HepG2 (cell line): ENCODE measurements around the gene SGMS1. TPM values are rescaled to one million over a fixed set of nuclear protein-coding genes. Genes with fewer than 3 reads are reported as not detected.

Experiments used
- ATAC-seq: fragments of 200-7000 bp; cut with Tn5 transposase; 3 replicates; pipeline ENCODE4 v1.9.1; 2020; ENCODE audit warnings: mild to moderate bottlenecking, moderate library complexity
- BruUV-seq: library from RNA; stranded (reverse); fragments of 400-500 nt; replicated peaks from 2 replicates; lab custom pipeline; 2021; lab: Mats Ljungman, UMichigan
- CTCF ChIA-PET: fragments of 300-600 bp; formaldehyde crosslinking; extraction: SDS; loops from one replicate; lab custom pipeline; 2021; ENCODE audit warnings: low total read pairs, inconsistent platforms, low intra/inter-chr PET ratio; lab: Yijun Ruan, JAX
- POLR2A ChIA-PET: fragments of 350-600 bp; sonication (Branson Sonifier 250); formaldehyde crosslinking; loops from one replicate; lab custom pipeline; 2020; ENCODE audit warnings: antibody characterized with exemption, inconsistent platforms; lab: Yijun Ruan, JAX
- DNase-seq: peaks from one replicate; pipeline ENCODE4 v3.0.0-alpha.2; 2015; ENCODE audit warnings: low spot score
- FAIRE-seq: peaks from 3 replicates; lab custom pipeline; 2011; peaks lifted over from hg19 to GRCh38; lab: Jason Lieb, UNC
- H2AFZ ChIP-seq: one replicate; pipeline ENCODE4 v1.6.1; 2011; ENCODE audit warnings: low read length, inconsistent platforms
- H3K27ac ChIP-seq: fragments of 300-600 bp; 3 replicates; pipeline ENCODE4 v1.8.0; 2011; ENCODE audit warnings: mixed run types, mild to moderate bottlenecking, mixed read lengths, low read length, inconsistent platforms; ENCODE audit not compliant: insufficient read depth; ENCODE audit errors: extremely low read length
- H3K27me3 ChIP-seq, 2 experiments: fragments of 200-600 bp in 1 of 2; 2 replicates in 1 of 2; 3 replicates in 1 of 2; pipeline versions ENCODE4 v1.6.0 to v1.8.0; 2011; ENCODE audit warnings: low read length in 2 of 2, mild to moderate bottlenecking in 2 of 2, moderate library complexity in 2 of 2, inconsistent platforms in 1 of 2; ENCODE audit not compliant: insufficient read depth in 2 of 2, control insufficient read depth in 1 of 2
- H3K36me3 ChIP-seq, 2 experiments: fragments of 200-600 bp in 1 of 2; replicated peaks in 1 of 2; 2 replicates in 1 of 2; 3 replicates in 1 of 2; pipeline versions ENCODE4 v1.5.1 to v1.8.0; 2011; ENCODE audit warnings: low read length in 2 of 2, inconsistent platforms in 1 of 2; ENCODE audit not compliant: insufficient read depth in 2 of 2, control insufficient read depth in 1 of 2
- H3K4me1 ChIP-seq: 2 replicates; pipeline ENCODE4 v1.5.1; 2012; ENCODE audit warnings: low read length, inconsistent platforms; ENCODE audit not compliant: insufficient read depth
- H3K4me2 ChIP-seq: 2 replicates; pipeline ENCODE4 v1.6.0; 2011; ENCODE audit warnings: low read depth, low read length, inconsistent platforms
- H3K4me3 ChIP-seq, 3 experiments: fragments of 200-600 bp in 1 of 3; sonication (generic), shearing (Covaris generic) in 1 of 3; replicated peaks in 1 of 3; 2 replicates each; pipeline ENCODE4 v1.5.1; 2011 to 2016; ENCODE audit warnings: low read length in 3 of 3, inconsistent platforms in 2 of 3, low read depth in 2 of 3, mild to moderate bottlenecking in 2 of 3, control low read depth in 1 of 3, mixed read lengths in 1 of 3; ENCODE audit not compliant: insufficient read depth in 1 of 3
- H3K79me2 ChIP-seq: one replicate; pipeline ENCODE4 v1.6.1; 2011; ENCODE audit warnings: low read length, inconsistent platforms; ENCODE audit not compliant: insufficient read depth
- H3K9ac ChIP-seq: 2 replicates; pipeline ENCODE4 v1.6.0; 2011; ENCODE audit warnings: mild to moderate bottlenecking, low read depth, low read length, inconsistent platforms; ENCODE audit not compliant: insufficient read depth
- H3K9me3 ChIP-seq: 2 replicates; pipeline ENCODE4 v1.5.1; 2012; ENCODE audit warnings: mild to moderate bottlenecking, low read length
- H4K20me1 ChIP-seq: 2 replicates; pipeline ENCODE4 v1.6.0; 2011; ENCODE audit warnings: inconsistent platforms, mild to moderate bottlenecking, low read length, moderate library complexity; ENCODE audit not compliant: insufficient read depth
- ARID3A ChIP-seq: IDR thresholded peaks from 2 replicates; pipeline ENCODE4 v1.6.1; 2012; ENCODE audit warnings: low read depth, low read length, improper control_type of control experiment
- CREM ChIP-seq, 2 experiments: sonication (generic) in 1 of 2; formaldehyde crosslinking in 1 of 2; IDR thresholded peaks; 2 replicates each; pipeline versions ENCODE4 v1.4.0 to v1.6.1; 2016 to 2020; ENCODE audit warnings: antibody characterized with exemption in 1 of 2, mild to moderate bottlenecking in 1 of 2, missing genetic modification reagents in 1 of 2
- DBP ChIP-seq: sonication (generic); formaldehyde crosslinking; IDR thresholded peaks from 2 replicates; pipeline ENCODE4 v1.4.0; 2020; ENCODE audit warnings: missing genetic modification reagents; ENCODE audit errors: not compliant biosample characterization
- HOXA7 ChIP-seq: sonication (generic); formaldehyde crosslinking; IDR thresholded peaks from 2 replicates; pipeline ENCODE4 v1.8.1; 2022; ENCODE audit warnings: mild to moderate bottlenecking, missing genetic modification reagents, moderate library complexity
- SNAI1 ChIP-seq: sonication (generic); formaldehyde crosslinking; IDR thresholded peaks from 2 replicates; pipeline ENCODE4 v1.5.0; 2020; ENCODE audit warnings: mild to moderate bottlenecking, missing genetic modification reagents, borderline replicate concordance
- TCF12 ChIP-seq, 2 experiments: fragments of 450-650 bp in 1 of 2; sonication (generic) in 1 of 2; formaldehyde crosslinking in 1 of 2; IDR thresholded peaks; 2 replicates each; pipeline versions ENCODE4 v1.6.1 to v1.8.0; 2017 to 2022; ENCODE audit warnings: antibody characterized with exemption in 1 of 2, mild to moderate bottlenecking in 1 of 2, missing genetic modification reagents in 1 of 2, moderate library complexity in 1 of 2
- THAP7 ChIP-seq: sonication (generic); formaldehyde crosslinking; IDR thresholded peaks from 2 replicates; pipeline ENCODE4 v1.8.1; 2023; ENCODE audit warnings: mild to moderate bottlenecking, missing genetic modification reagents
- ZNF451 ChIP-seq: sonication (generic); formaldehyde crosslinking; IDR thresholded peaks from 2 replicates; pipeline ENCODE4 v1.5.0; 2020; ENCODE audit warnings: mild to moderate bottlenecking, missing genetic modification reagents
- ZNF547 ChIP-seq: sonication (generic); formaldehyde crosslinking; IDR thresholded peaks from 2 replicates; pipeline ENCODE4 v1.5.1; 2020; ENCODE audit warnings: mild to moderate bottlenecking, missing genetic modification reagents
- ZNF670 ChIP-seq: sonication (generic); formaldehyde crosslinking; IDR thresholded peaks from 2 replicates; pipeline ENCODE4 v1.8.0; 2022; ENCODE audit warnings: mild to moderate bottlenecking, missing genetic modification reagents, borderline replicate concordance
- WGBS: methylation state at CpG from one replicate; pipeline ENCODE4 v1.1.6; 2017; ENCODE audit warnings: low lambda C conversion rate; 5-methylcytosine and 5-hydroxymethylcytosine counted together
- in situ Hi-C: cut with HindIII; loops from 2 replicates; pipeline ENCODE4 v1.10.0; 2017; ENCODE audit warnings: low pct_unique_long_range_greater_than_20kb; ENCODE audit not compliant: extremely low pct_ligation_motif_present
- intact Hi-C: fragments of 100-400 bp; cut with micrococcal nuclease; formaldehyde crosslinking; loops from one replicate; pipeline ENCODE4 v1.10.0; 2022; ENCODE audit not compliant: unreplicated experiment
- polyA plus RNA-seq, 8 experiments: library from polyadenylated mRNA; depleted of rRNA in 3 of 8; stranded (reverse) in 7 of 8; unstranded in 1 of 8; fragments of >200 nt; fragmentation: Illumina TruSeq in 4 of 8; extraction: Trizol in 4 of 8; gene quantifications; 2 replicates each; pipeline versions ENCODE4 v1.2.1 to v1.2.3, GENCODE V29; 2011 to 2016; ENCODE audit warnings: low read depth in 4 of 8, missing spikeins in 1 of 8, mixed read lengths in 1 of 8; ENCODE audit not compliant: insufficient read depth in 1 of 8
- total RNA-seq, 5 experiments: library from RNA; depleted of rRNA; stranded (reverse); fragments of >200 nt; fragmentation: Illumina TruSeq; extraction: Trizol; gene quantifications; 2 replicates each; pipeline ENCODE4 v1.2.3, GENCODE V29; 2016; ENCODE audit warnings: low read depth in 1 of 5

Gene SGMS1
- total and polyA plus RNA-seq, 2 of the 13 experiments (the other 11 are each of a cell fraction or from before 2014, with no cell fraction given) = 6.5 to 15.1 TPM

GRCh38 chr10:50361946-50362345 lies 261.8 kb downstream of the SGMS1 start:
- H3K27ac ChIP-seq = no peak overlapping the region
- H4K20me1 ChIP-seq = no peaks in the 10 kb centered on the region
- H3K4me3 ChIP-seq = no peak overlapping the region
- no peak for DNase-seq
- intact Hi-C loops (no loop called here), in situ Hi-C loops (no loop called here)
- ChIA-PET POLR2A (no interaction called here), CTCF (no interaction called here)
- H3K27me3 ChIP-seq = no peaks in the 10 kb centered on the region
- no peak overlapping the region for H3K4me2 ChIP-seq
- H3K9ac ChIP-seq = no peak overlapping the region
- 98% methylated on average over 1 of the region's 1 CpG for WGBS
- no TSS peak for BruUV-seq
- no peak for ATAC-seq
- H3K36me3 ChIP-seq = no peaks in the 10 kb centered on the region
- H3K79me2 ChIP-seq = no peaks in the 10 kb centered on the region
- H3K9me3 ChIP-seq = no peaks in the 10 kb centered on the region
- FAIRE-seq = no peak
- H3K4me1 ChIP-seq = no peaks in the 10 kb centered on the region
- TF ChIP-seq ZNF670 (CRISPR knock-in tag) = no peak
- no peak for TF ChIP-seq TCF12 (IDR thresholded peaks at IDR 0.05)
- no peak for TF ChIP-seq TCF12 (CRISPR knock-in tag; IDR thresholded peaks at IDR 0.05)
- TF ChIP-seq CREM (IDR thresholded peaks at IDR 0.05) = no peak
- TF ChIP-seq CREM (CRISPR knock-in tag; IDR thresholded peaks at IDR 0.05) = no peak
- TF ChIP-seq HOXA7 (CRISPR knock-in tag) = no peak
- TF ChIP-seq ZNF451 (CRISPR knock-in tag) = no peak
- TF ChIP-seq DBP = no peak
- TF ChIP-seq SNAI1 (CRISPR knock-in tag) = no peak
- TF ChIP-seq ZNF547 (CRISPR knock-in tag) = no peak
- no peak for TF ChIP-seq THAP7 (CRISPR knock-in tag)
- no peak for TF ChIP-seq ARID3A
- H2AFZ ChIP-seq = no peak overlapping the region
